GM12878 (cell line): Measurements from ENCODE around the gene CCNJ. TPM values are rescaled to one million over a fixed set of nuclear protein-coding genes. Genes with fewer than 3 reads are reported as not detected.

ENCODE experiments used
- ATAC-seq: fragments of 200-7000 bp; cut with Tn5 transposase; 3 replicates; pipeline ENCODE4 v1.9.1; 2020; ENCODE audit warnings: mild to moderate bottlenecking, moderate library complexity
- BruUV-seq: library from RNA; stranded (reverse); fragments of 400-500 nt; replicated peaks from 2 replicates; lab custom pipeline; 2021; lab: Mats Ljungman, UMichigan
- CTCF ChIA-PET: fragments of 300-600 bp; sonication (Branson Sonifier 250); formaldehyde crosslinking; extraction: SDS; loops from one replicate; lab custom pipeline; 2021; ENCODE audit warnings: inconsistent platforms; lab: Yijun Ruan, JAX
- POLR2A ChIA-PET: fragments of 350-600 bp; formaldehyde crosslinking; extraction: SDS; loops from one replicate; lab custom pipeline; 2021; ENCODE audit warnings: inconsistent platforms; lab: Charles Lee
- RAD21 ChIA-PET: fragments of 300-600 bp; sonication (Branson Sonifier 250); formaldehyde crosslinking; loops from one replicate; lab custom pipeline; 2023; ENCODE audit warnings: antibody characterized with exemption; ENCODE audit not compliant: unreplicated experiment; lab: Charles Lee
- SMC1A ChIA-PET: fragments of 300-600 bp; sonication (Branson Sonifier 250); formaldehyde crosslinking; loops from one replicate; lab custom pipeline; 2023; ENCODE audit not compliant: unreplicated experiment, uncharacterized antibody; lab: Charles Lee
- DNase-seq: peaks from one replicate; pipeline ENCODE4 v3.0.0-alpha.2; 2011; ENCODE audit warnings: low read depth, low spot score
- FAIRE-seq: peaks from 3 replicates; lab custom pipeline; 2011; peaks lifted over from hg19 to GRCh38; lab: Jason Lieb, UNC
- H2AFZ ChIP-seq: 2 replicates; pipeline ENCODE4 v1.6.0; 2011; ENCODE audit warnings: low read depth, low read length, control low read depth; ENCODE audit not compliant: control insufficient read depth
- H3K27ac ChIP-seq: 2 replicates; pipeline ENCODE4 v1.5.1; 2011; ENCODE audit warnings: control low read depth; ENCODE audit not compliant: control insufficient read depth, insufficient read depth
- H3K27me3 ChIP-seq, 2 experiments: replicated peaks in 1 of 2; 2 replicates each; pipeline versions ENCODE4 v1.6.0 to v1.6.1; 2011; ENCODE audit warnings: low read length in 1 of 2; ENCODE audit not compliant: control insufficient read depth in 2 of 2, insufficient read depth in 2 of 2
- H3K36me3 ChIP-seq, 2 experiments: 2 replicates each; pipeline ENCODE4 v1.5.1; 2011; ENCODE audit warnings: low read length in 1 of 2; ENCODE audit not compliant: control insufficient read depth in 2 of 2, insufficient read depth in 2 of 2
- H3K4me1 ChIP-seq: 2 replicates; pipeline ENCODE4 v1.6.1; 2011; ENCODE audit warnings: mild to moderate bottlenecking, low read length, moderate library complexity, mixed read lengths; ENCODE audit not compliant: control insufficient read depth, insufficient read depth
- H3K4me2 ChIP-seq: 2 replicates; pipeline ENCODE4 v1.6.0; 2011; ENCODE audit warnings: control low read depth; ENCODE audit not compliant: control insufficient read depth, insufficient read depth
- H3K4me3 ChIP-seq: fragments of 200-600 bp; sonication (generic); 2 replicates; pipeline ENCODE4 v1.5.1; 2016
- H3K79me2 ChIP-seq: 2 replicates; pipeline ENCODE4 v1.6.0; 2011; ENCODE audit warnings: low read length; ENCODE audit not compliant: control insufficient read depth, insufficient read depth
- H3K9ac ChIP-seq: 2 replicates; pipeline ENCODE4 v1.8.0; 2011; ENCODE audit warnings: low read length, control low read depth, mixed read lengths; ENCODE audit not compliant: control insufficient read depth, insufficient read depth
- H3K9me3 ChIP-seq: replicated peaks from 3 replicates; pipeline ENCODE4 v1.5.1; 2011; ENCODE audit warnings: mild to moderate bottlenecking, low read length; ENCODE audit not compliant: control insufficient read depth, insufficient read depth
- H4K20me1 ChIP-seq: 2 replicates; pipeline ENCODE4 v1.6.0; 2011; ENCODE audit not compliant: control insufficient read depth, insufficient read depth
- BACH1 ChIP-seq: fragments of 450-650 bp; IDR thresholded peaks from 2 replicates; pipeline ENCODE4 v1.6.1; 2017; ENCODE audit warnings: mild to moderate bottlenecking, borderline replicate concordance
- CEBPB ChIP-seq, 2 experiments: fragments of 150-350 bp in 1 of 2; IDR thresholded peaks; 2 replicates each; pipeline ENCODE4 v1.6.1; 2012 to 2014; ENCODE audit warnings: low read depth in 2 of 2, low read length in 2 of 2, borderline replicate concordance in 1 of 2, inconsistent platforms in 1 of 2
- HDAC6 ChIP-seq: fragments of 200-600 bp; sonication (generic); IDR thresholded peaks from one replicate; pipeline ENCODE4 v1.8.0; 2017; ENCODE audit warnings: antibody characterized with exemption; ENCODE audit not compliant: unreplicated experiment
- IKZF2 ChIP-seq, 2 experiments: fragments of 450-650 bp; IDR thresholded peaks; 2 replicates each; pipeline ENCODE4 v1.6.1; 2017; ENCODE audit warnings: mild to moderate bottlenecking in 2 of 2, moderate library complexity in 2 of 2
- MYC ChIP-seq: IDR thresholded peaks from 2 replicates; pipeline ENCODE4 v1.6.1; 2011; ENCODE audit warnings: mild to moderate bottlenecking, low read length, moderate library complexity, inconsistent platforms; ENCODE audit not compliant: insufficient read depth, insufficient replicate concordance, insufficient read length, severe bottlenecking
- NFYB ChIP-seq: IDR thresholded peaks from 2 replicates; pipeline ENCODE4 v1.6.1; 2011; ENCODE audit warnings: low read depth, mild to moderate bottlenecking, low read length, improper control_type of control experiment, moderate library complexity; ENCODE audit not compliant: insufficient read depth
- POLR2AphosphoS2 ChIP-seq: IDR thresholded peaks from 2 replicates; pipeline ENCODE4 v1.6.1; 2011; ENCODE audit warnings: low read depth, mild to moderate bottlenecking, low read length, improper control_type of control experiment, moderate library complexity
- POU2F2 ChIP-seq: IDR thresholded peaks from 3 replicates; pipeline ENCODE4 v1.6.1; 2011; ENCODE audit warnings: low read depth, mild to moderate bottlenecking, low read length, borderline replicate concordance
- RUNX3 ChIP-seq: IDR thresholded peaks from 2 replicates; pipeline ENCODE4 v1.6.1; 2012; ENCODE audit warnings: low read length, inconsistent platforms
- SMARCA5 ChIP-seq: fragments of 450-650 bp; IDR thresholded peaks from 2 replicates; pipeline ENCODE4 v1.6.1; 2017; ENCODE audit warnings: mild to moderate bottlenecking
- SREBF2 ChIP-seq: IDR thresholded peaks from 2 replicates; pipeline ENCODE4 v1.6.1; 2012; ENCODE audit warnings: mild to moderate bottlenecking, low read length
- WRNIP1 ChIP-seq: IDR thresholded peaks from 2 replicates; pipeline ENCODE4 v1.6.1; 2011; ENCODE audit warnings: low read depth, low read length, improper control_type of control experiment, borderline replicate concordance
- ZSCAN29 ChIP-seq: fragments of 450-650 bp; IDR thresholded peaks from 2 replicates; pipeline ENCODE4 v1.6.1; 2017; ENCODE audit warnings: mild to moderate bottlenecking, moderate library complexity
- WGBS: methylation state at CpG from one replicate; pipeline ENCODE4 v1.1.6; 2016; ENCODE audit warnings: low lambda C conversion rate; ENCODE audit not compliant: insufficient replicate concordance, insufficient coverage; ENCODE audit errors: missing lambda C conversion rate; 5-methylcytosine and 5-hydroxymethylcytosine counted together
- in situ Hi-C: fragments of 300-500 bp; cut with MboI; formaldehyde crosslinking; loops from 9 replicates; pipeline ENCODE4 v1.14.3; 2018; ENCODE audit warnings: mixed read lengths
- intact Hi-C: fragments of 100-400 bp; cut with micrococcal nuclease; formaldehyde crosslinking; loops from one replicate; pipeline ENCODE4 v1.14.2; 2022; ENCODE audit not compliant: unreplicated experiment
- polyA plus RNA-seq, 11 experiments: library from polyadenylated mRNA; depleted of rRNA in 4 of 11; unstranded in 6 of 11; stranded (reverse) in 5 of 11; fragments of >200 nt; fragmentation: Nextera tagmentation in 4 of 11; fragmentation: Illumina TruSeq in 1 of 11; extraction: Ambion mirVana in 4 of 11; extraction: Trizol in 1 of 11; gene quantifications; 1 replicate in 1 of 11; 2 replicates in 10 of 11; pipeline versions ENCODE4 v1.2.1 to v1.2.3, GENCODE V29; 2011 to 2016; ENCODE audit warnings: inconsistent platforms in 2 of 11, missing spikeins in 2 of 11, low read depth in 1 of 11
- total RNA-seq, 4 experiments: library from RNA; depleted of rRNA in 3 of 4; stranded (reverse); fragments of >200 nt in 3 of 4; fragmentation: Illumina TruSeq in 1 of 4; extraction: Trizol in 1 of 4; gene quantifications; 2 replicates each; pipeline versions ENCODE4 v1.2.1 to v1.2.3, GENCODE V29; 2013 to 2021
- TF ChIP-seq, protein P1 (sequence below): fragments of 450-650 bp; formaldehyde crosslinking; IDR thresholded peaks from 2 replicates; pipeline ENCODE4 v1.5.0; 2022; ENCODE audit warnings: mild to moderate bottlenecking, missing genetic modification characterization

CCNJ gene
- total and polyA plus RNA-seq, 10 of the 15 experiments (the other 5 are each of a cell fraction or from before 2014, with no cell fraction given) = 0.56 to 8.8 (median 6.6) TPM

DNA sequence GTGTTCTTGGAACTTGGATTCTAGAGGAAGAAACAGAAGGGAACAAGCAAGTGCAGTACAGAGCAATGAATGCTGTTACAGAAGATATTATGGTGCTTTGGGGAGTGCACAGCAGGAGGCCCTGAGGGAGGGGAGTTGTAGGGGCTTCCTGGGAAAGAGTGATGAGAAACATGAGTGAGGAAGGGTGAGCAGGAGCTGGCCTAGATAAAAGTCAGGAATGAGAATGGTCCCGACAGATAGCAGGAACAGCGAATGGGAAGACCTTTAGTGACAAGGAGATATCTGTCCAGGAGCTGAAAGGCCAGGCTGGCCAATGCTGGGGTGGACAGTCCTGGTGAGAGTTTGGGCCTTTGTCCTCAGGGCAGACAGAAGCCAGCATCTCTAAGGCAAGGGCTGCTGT is 20.6 kb upstream of the CCNJ start:
- H3K4me3 ChIP-seq = no peak overlapping the region
- H3K4me2 ChIP-seq = no peak overlapping the region
- ATAC-seq (no peak), FAIRE-seq (no peak), DNase-seq (no peak)
- 92% methylated on average over 2 of the region's 2 CpGs for WGBS
- H3K79me2 ChIP-seq = no peaks in the 10 kb centered on the region
- TF ChIP-seq SREBF2 = no peak
- TF ChIP-seq ZSCAN29 = no peak
- TF ChIP-seq, protein P1, sequence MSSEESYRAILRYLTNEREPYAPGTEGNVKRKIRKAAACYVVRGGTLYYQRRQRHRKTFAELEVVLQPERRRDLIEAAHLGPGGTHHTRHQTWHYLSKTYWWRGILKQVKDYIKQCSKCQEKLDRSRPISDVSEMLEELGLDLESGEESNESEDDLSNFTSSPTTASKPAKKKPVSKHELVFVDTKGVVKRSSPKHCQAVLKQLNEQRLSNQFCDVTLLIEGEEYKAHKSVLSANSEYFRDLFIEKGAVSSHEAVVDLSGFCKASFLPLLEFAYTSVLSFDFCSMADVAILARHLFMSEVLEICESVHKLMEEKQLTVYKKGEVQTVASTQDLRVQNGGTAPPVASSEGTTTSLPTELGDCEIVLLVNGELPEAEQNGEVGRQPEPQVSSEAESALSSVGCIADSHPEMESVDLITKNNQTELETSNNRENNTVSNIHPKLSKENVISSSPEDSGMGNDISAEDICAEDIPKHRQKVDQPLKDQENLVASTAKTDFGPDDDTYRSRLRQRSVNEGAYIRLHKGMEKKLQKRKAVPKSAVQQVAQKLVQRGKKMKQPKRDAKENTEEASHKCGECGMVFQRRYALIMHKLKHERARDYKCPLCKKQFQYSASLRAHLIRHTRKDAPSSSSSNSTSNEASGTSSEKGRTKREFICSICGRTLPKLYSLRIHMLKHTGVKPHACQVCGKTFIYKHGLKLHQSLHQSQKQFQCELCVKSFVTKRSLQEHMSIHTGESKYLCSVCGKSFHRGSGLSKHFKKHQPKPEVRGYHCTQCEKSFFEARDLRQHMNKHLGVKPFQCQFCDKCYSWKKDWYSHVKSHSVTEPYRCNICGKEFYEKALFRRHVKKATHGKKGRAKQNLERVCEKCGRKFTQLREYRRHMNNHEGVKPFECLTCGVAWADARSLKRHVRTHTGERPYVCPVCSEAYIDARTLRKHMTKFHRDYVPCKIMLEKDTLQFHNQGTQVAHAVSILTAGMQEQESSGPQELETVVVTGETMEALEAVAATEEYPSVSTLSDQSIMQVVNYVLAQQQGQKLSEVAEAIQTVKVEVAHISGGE = no peak
- no peak for TF ChIP-seq SMARCA5
- no peak for TF ChIP-seq NFYB
- no peak for TF ChIP-seq POLR2AphosphoS2
- no peak for TF ChIP-seq WRNIP1
- TF ChIP-seq RUNX3 = no peak
- no peak for TF ChIP-seq IKZF2 (IDR thresholded peaks at IDR 0.05)
- TF ChIP-seq HDAC6 = no peak
- TF ChIP-seq CEBPB (IDR thresholded peaks at IDR 0.05; ENCODE audit: borderline replicate concordance in 1 of 2, low read depth in 2 of 2, low read length in 2 of 2) = no peak
- TF ChIP-seq MYC = no peak
- no peak for TF ChIP-seq POU2F2
- TF ChIP-seq BACH1 = no peak
- ChIA-PET POLR2A (no interaction called here), CTCF (interaction anchor here (0.6 to 1.7 kb wide), 3 partner anchors 9 to 311 kb away, joined by 3 to 4 read pairs (median 4); no protein-coding TSS in a partner anchor), SMC1A (interaction anchor here (1.0 to 1.6 kb wide), 3 partner anchors 9 to 32 kb away, joined by 3 to 4 read pairs (median 3); no protein-coding TSS in a partner anchor), RAD21 (no interaction called here)
- no TSS peak for BruUV-seq
- in situ Hi-C loops (loop anchor here (5.0 to 10.0 kb wide), 3 partner anchors 200 to 302 kb away; no protein-coding TSS in a partner anchor), intact Hi-C loops (no loop called here)
- H3K9me3 ChIP-seq = no peaks in the 10 kb centered on the region
- H3K4me1 ChIP-seq = no peaks in the 10 kb centered on the region
- no peaks in the 10 kb centered on the region for H3K27me3 ChIP-seq
- no peak overlapping the region for H3K9ac ChIP-seq
- no peaks in the 10 kb centered on the region for H3K36me3 ChIP-seq
- no peak overlapping the region for H2AFZ ChIP-seq
- no peaks in the 10 kb centered on the region for H4K20me1 ChIP-seq
- H3K27ac ChIP-seq = no peak overlapping the region
